ENCODE results near the gene GCM1.
"Not testable (repeated sequence)": the region's sequence is repeated elsewhere in the genome, so short reads cannot be mapped to it uniquely, and the experiment has no call there.

Gene GCM1

DNA sequence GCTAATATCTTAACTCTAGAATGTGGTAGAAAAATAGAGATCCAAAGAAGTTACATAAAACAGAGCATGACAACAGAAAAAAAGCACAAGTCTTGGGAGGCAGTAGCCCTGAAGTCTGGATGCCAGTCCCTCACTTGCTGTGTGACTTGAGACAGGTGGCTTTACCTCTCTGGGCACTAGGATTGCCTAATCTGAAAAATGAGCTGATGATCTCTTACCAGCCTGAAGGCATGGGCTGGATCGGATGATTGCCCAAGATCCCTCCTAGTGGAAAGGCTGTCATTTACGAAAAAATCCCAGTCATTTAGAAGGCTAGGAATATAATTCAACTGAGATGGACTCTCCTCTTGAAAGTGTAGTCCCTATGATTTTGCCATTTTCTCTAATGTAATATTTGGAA lies 10.9 kb upstream of the GCM1 start:
- Histone ChIP-seq H3K9me3 (ENCODE audit: severe bottlenecking) (peaks cover 5% of the 10 kb centered on the region), H3K4me3 (ENCODE audit: low read depth, low read length) (no peak overlapping the region), H3K27me3 (ENCODE audit: insufficient read depth, low read depth, severe bottlenecking) (no peaks in the 10 kb centered on the region), H3K36me3 (no peaks in the 10 kb centered on the region), H3K27ac (no peak overlapping the region)
- no peak for DNase-seq
- TF ChIP-seq CTCF (IDR thresholded peaks at IDR 0.05; ENCODE audit: low read depth, low read length): no peak

DNA sequence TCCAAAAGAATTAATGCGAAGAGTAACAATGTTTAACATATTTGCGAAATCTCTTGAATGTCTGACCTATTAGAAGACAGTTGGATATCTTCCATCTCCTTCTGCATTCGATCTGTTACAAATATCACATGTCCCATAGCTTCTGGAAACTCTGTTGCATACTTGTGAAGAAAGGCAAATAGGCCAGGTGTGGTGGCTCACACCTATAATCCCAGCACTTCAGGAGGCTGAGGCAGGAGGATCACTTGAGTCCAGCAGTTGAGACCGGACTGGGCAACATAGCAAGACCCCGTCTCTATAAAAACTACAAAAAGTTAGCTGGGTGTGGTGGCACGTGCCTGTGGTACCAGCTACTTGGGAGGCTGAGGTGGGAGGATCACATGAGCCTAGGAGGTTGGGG lies 9.4 kb upstream of the GCM1 start:
- not testable (repeated sequence) for DNase-seq; H3K27me3 ChIP-seq (ENCODE audit: insufficient read depth, low read depth, severe bottlenecking); H3K36me3 ChIP-seq; H3K4me3 ChIP-seq (ENCODE audit: low read depth, low read length); H3K9me3 ChIP-seq (ENCODE audit: severe bottlenecking); H3K27ac ChIP-seq

DNA sequence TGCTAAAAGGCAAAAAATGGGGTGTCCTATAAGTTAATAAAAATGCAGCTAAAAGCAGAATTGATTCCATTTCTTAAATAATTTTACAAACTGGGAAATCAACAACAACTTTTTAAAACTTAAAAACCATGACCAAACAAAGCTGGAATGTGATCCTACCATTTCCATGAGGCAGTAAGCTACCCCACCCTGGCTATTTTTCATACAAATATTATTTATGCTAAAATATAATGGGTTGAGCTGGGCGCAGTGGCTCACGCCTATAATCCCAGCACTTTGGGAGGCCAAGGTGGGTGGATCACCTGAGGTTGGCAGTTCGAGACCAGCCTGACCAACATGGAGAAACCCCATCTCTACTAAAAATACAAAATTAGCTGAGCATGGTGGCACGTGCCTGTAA lies 6.6 kb upstream of the GCM1 start:
- not testable (repeated sequence) for H3K4me3 ChIP-seq (ENCODE audit: low read depth, low read length); H3K27ac ChIP-seq; H3K27me3 ChIP-seq (ENCODE audit: insufficient read depth, low read depth, severe bottlenecking); DNase-seq; H3K36me3 ChIP-seq; H3K9me3 ChIP-seq (ENCODE audit: severe bottlenecking)

GRCh38 chr6:53154794-53155193 lies 6.2 kb upstream of the GCM1 start:
- DNase-seq: no peak
- peaks cover 3% of the 10 kb centered on the region for H3K9me3 ChIP-seq (ENCODE audit: severe bottlenecking)
- no peaks in the 10 kb centered on the region for H3K36me3 ChIP-seq
- H3K27me3 ChIP-seq (ENCODE audit: insufficient read depth, low read depth, severe bottlenecking): no peaks in the 10 kb centered on the region
- no peak overlapping the region for H3K27ac ChIP-seq
- H3K4me3 ChIP-seq (ENCODE audit: low read depth, low read length): no peak overlapping the region
- no peak for TF ChIP-seq CTCF (IDR thresholded peaks at IDR 0.05; ENCODE audit: low read depth, low read length)

DNA sequence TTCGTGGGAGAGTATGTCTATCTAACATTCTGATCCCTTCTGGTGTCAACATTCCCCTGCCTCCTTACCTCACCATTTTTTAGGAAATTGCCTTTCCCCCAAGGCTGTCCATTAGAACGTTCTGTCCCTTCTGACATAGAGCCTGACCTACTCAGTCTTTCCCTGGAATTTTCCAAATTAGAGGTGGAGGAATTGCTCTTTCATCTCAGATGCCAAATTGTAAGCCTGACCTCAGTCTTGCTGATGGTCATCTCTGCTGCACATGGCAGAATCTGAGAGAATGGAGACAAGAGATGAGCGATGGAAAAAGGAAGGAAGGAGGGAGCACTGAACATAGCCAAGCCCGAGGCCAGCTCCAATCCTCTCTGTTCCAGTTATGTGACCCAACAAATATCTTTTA lies 5.4 kb upstream of the GCM1 start:
- TF ChIP-seq CTCF (IDR thresholded peaks at IDR 0.05; ENCODE audit: low read depth, low read length): no peak
- Histone ChIP-seq H3K27me3 (ENCODE audit: insufficient read depth, low read depth, severe bottlenecking) (no peaks in the 10 kb centered on the region), H3K9me3 (ENCODE audit: severe bottlenecking) (peaks cover 3% of the 10 kb centered on the region), H3K36me3 (no peaks in the 10 kb centered on the region), H3K27ac (no peak overlapping the region), H3K4me3 (ENCODE audit: low read depth, low read length) (no peak overlapping the region)
- DNase-seq: no peak

- no peak for DNase-seq
- H3K36me3 ChIP-seq: no peaks in the 10 kb centered on the region
- H3K9me3 ChIP-seq (ENCODE audit: severe bottlenecking): peaks cover 3% of the 10 kb centered on the region
- no peak overlapping the region for H3K27ac ChIP-seq
- no peak for TF ChIP-seq CTCF (IDR thresholded peaks at IDR 0.05; ENCODE audit: low read depth, low read length)
- H3K27me3 ChIP-seq (ENCODE audit: insufficient read depth, low read depth, severe bottlenecking): no peaks in the 10 kb centered on the region
- H3K4me3 ChIP-seq (ENCODE audit: low read depth, low read length): no peak overlapping the region
Observed at GRCh38 chr6:53152576-53152975, 3.9 kb upstream of the GCM1 start.

GRCh38 chr6:53151676-53152075 lies 3.0 kb upstream of the GCM1 start:
- no peaks in the 10 kb centered on the region for H3K36me3 ChIP-seq
- H3K9me3 ChIP-seq (ENCODE audit: severe bottlenecking): peaks cover 3% of the 10 kb centered on the region
- H3K27ac ChIP-seq: no peak overlapping the region
- TF ChIP-seq CTCF (IDR thresholded peaks at IDR 0.05; ENCODE audit: low read depth, low read length): peak; percentile 84
- H3K27me3 ChIP-seq (ENCODE audit: insufficient read depth, low read depth, severe bottlenecking): no peaks in the 10 kb centered on the region
- no peak overlapping the region for H3K4me3 ChIP-seq (ENCODE audit: low read depth, low read length)
- DNase-seq: peak; percentile 40
